Fibroblast of mammary gland (primary cell): ENCODE results near the gene RAC3.

Source experiments
- DNase-seq: peaks from one replicate; pipeline ENCODE4 v3.0.0-alpha.2; 2010; ENCODE audit warnings: low read depth
- H3K4me3 ChIP-seq: 2 replicates; pipeline ENCODE4 v1.5.1; 2011; ENCODE audit warnings: low read depth, mild to moderate bottlenecking, low read length, moderate library complexity; ENCODE audit not compliant: control insufficient read depth
- CTCF ChIP-seq: conservative IDR thresholded peaks from 2 replicates; pipeline ENCODE4 v1.5.1; 2011; ENCODE audit warnings: low read depth, low read length, inconsistent platforms; ENCODE audit not compliant: control insufficient read depth, insufficient read depth

Gene RAC3

GRCh38 chr17:82081966-82082365 is 50.5 kb downstream of the RAC3 start:
- no peak for DNase-seq
- H3K4me3 ChIP-seq: no peak overlapping the region
- TF ChIP-seq CTCF: no peak

GRCh38 chr17:82082456-82082855 is 51.0 kb downstream of the RAC3 start:
- no peak for DNase-seq
- no peak for TF ChIP-seq CTCF
- H3K4me3 ChIP-seq: no peak overlapping the region

GRCh38 chr17:82083009-82083408 is 51.5 kb downstream of the RAC3 start:
- no peak overlapping the region for H3K4me3 ChIP-seq
- no peak for DNase-seq
- TF ChIP-seq CTCF: no peak
